NCI-H1694 treated with DMSO at 0.1 percent for 48 hours (cell line): Measurements from ENCODE around the gene HSPBP1.

ENCODE experiments used
- DNase-seq: peaks from one replicate; lab custom pipeline; 2025; lab: John Stamatoyannopoulos, UW

HSPBP1 gene

GRCh38 chr19:55304980-55305379 lies 25.1 kb upstream of the HSPBP1 start:
- DNase-seq = no peak

- DNase-seq = no peak
These were observed 24.5 kb upstream of the HSPBP1 start for GRCh38 chr19:55304279-55304978.

GRCh38 chr19:55303477-55303876 lies 23.6 kb upstream of the HSPBP1 start:
- no peak for DNase-seq

- no peak for DNase-seq
These were observed 22.4 kb upstream of the HSPBP1 start for GRCh38 chr19:55302318-55302703.

GRCh38 chr19:55301459-55302317 lies 21.8 kb upstream of the HSPBP1 start:
- peak; percentile 70 for DNase-seq

GRCh38 chr19:55300886-55301458 lies 21.1 kb upstream of the HSPBP1 start:
- no peak for DNase-seq

GRCh38 chr19:55299991-55300390 lies 20.1 kb upstream of the HSPBP1 start:
- no peak for DNase-seq

GRCh38 chr19:55297267-55297666 lies 17.4 kb upstream of the HSPBP1 start:
- no peak for DNase-seq

GRCh38 chr19:55289117-55289796 lies 9.3 kb upstream of the HSPBP1 start:
- no peak for DNase-seq

- DNase-seq = no peak
These were observed 7.6 kb upstream of the HSPBP1 start for GRCh38 chr19:55287361-55288079.

- no peak for DNase-seq
These were observed 5.5 kb upstream of the HSPBP1 start for GRCh38 chr19:55285229-55285890.

- DNase-seq = no peak
These were observed 4.6 kb upstream of the HSPBP1 start for GRCh38 chr19:55284405-55285058.

GRCh38 chr19:55283548-55284377 lies 3.9 kb upstream of the HSPBP1 start, which contains the start of gene BRSK1:
TSS of gene BRSK1 (plus strand) at chr19:55283997. CDS start at chr19:55284443, 446 bp downstream.
- DNase-seq = peak; percentile 76

- no peak for DNase-seq
These were observed 570 bp downstream of the HSPBP1 start for GRCh38 chr19:55279340-55279739.

- no peak for DNase-seq
These were observed 1.3 kb downstream of the HSPBP1 start for GRCh38 chr19:55278391-55279135.

GRCh38 chr19:55277494-55277893 lies 2.4 kb downstream of the HSPBP1 start:
- no peak for DNase-seq

- no peak for DNase-seq
These were observed 3.0 kb downstream of the HSPBP1 start for GRCh38 chr19:55276720-55277430.
